HepG2 (cell line): Measurements from ENCODE around the gene PTPRB. TPM values are rescaled to one million over a fixed set of nuclear protein-coding genes. Genes with fewer than 3 reads are reported as not detected.

Source experiments
- ATAC-seq: fragments of 200-7000 bp; cut with Tn5 transposase; 3 replicates; pipeline ENCODE4 v1.9.1; 2020; ENCODE audit warnings: mild to moderate bottlenecking, moderate library complexity
- BruUV-seq: library from RNA; stranded (reverse); fragments of 400-500 nt; replicated peaks from 2 replicates; lab custom pipeline; 2021; lab: Mats Ljungman, UMichigan
- CTCF ChIA-PET: fragments of 300-600 bp; formaldehyde crosslinking; extraction: SDS; loops from one replicate; lab custom pipeline; 2021; ENCODE audit warnings: low total read pairs, inconsistent platforms, low intra/inter-chr PET ratio; lab: Yijun Ruan, JAX
- POLR2A ChIA-PET: fragments of 350-600 bp; sonication (Branson Sonifier 250); formaldehyde crosslinking; loops from one replicate; lab custom pipeline; 2020; ENCODE audit warnings: antibody characterized with exemption, inconsistent platforms; lab: Yijun Ruan, JAX
- DNase-seq: peaks from one replicate; pipeline ENCODE4 v3.0.0-alpha.2; 2015; ENCODE audit warnings: low spot score
- FAIRE-seq: peaks from 3 replicates; lab custom pipeline; 2011; peaks lifted over from hg19 to GRCh38; lab: Jason Lieb, UNC
- H2AFZ ChIP-seq: one replicate; pipeline ENCODE4 v1.6.1; 2011; ENCODE audit warnings: low read length, inconsistent platforms
- H3K27ac ChIP-seq: fragments of 300-600 bp; 3 replicates; pipeline ENCODE4 v1.8.0; 2011; ENCODE audit warnings: mixed run types, mild to moderate bottlenecking, mixed read lengths, low read length, inconsistent platforms; ENCODE audit not compliant: insufficient read depth; ENCODE audit errors: extremely low read length
- H3K27me3 ChIP-seq, 2 experiments: fragments of 200-600 bp in 1 of 2; 2 replicates in 1 of 2; 3 replicates in 1 of 2; pipeline versions ENCODE4 v1.6.0 to v1.8.0; 2011; ENCODE audit warnings: low read length in 2 of 2, mild to moderate bottlenecking in 2 of 2, moderate library complexity in 2 of 2, inconsistent platforms in 1 of 2; ENCODE audit not compliant: insufficient read depth in 2 of 2, control insufficient read depth in 1 of 2
- H3K36me3 ChIP-seq, 2 experiments: fragments of 200-600 bp in 1 of 2; replicated peaks in 1 of 2; 2 replicates in 1 of 2; 3 replicates in 1 of 2; pipeline versions ENCODE4 v1.5.1 to v1.8.0; 2011; ENCODE audit warnings: low read length in 2 of 2, inconsistent platforms in 1 of 2; ENCODE audit not compliant: insufficient read depth in 2 of 2, control insufficient read depth in 1 of 2
- H3K4me1 ChIP-seq: 2 replicates; pipeline ENCODE4 v1.5.1; 2012; ENCODE audit warnings: low read length, inconsistent platforms; ENCODE audit not compliant: insufficient read depth
- H3K4me2 ChIP-seq: 2 replicates; pipeline ENCODE4 v1.6.0; 2011; ENCODE audit warnings: low read depth, low read length, inconsistent platforms
- H3K4me3 ChIP-seq, 3 experiments: fragments of 200-600 bp in 1 of 3; sonication (generic), shearing (Covaris generic) in 1 of 3; replicated peaks in 1 of 3; 2 replicates each; pipeline ENCODE4 v1.5.1; 2011 to 2016; ENCODE audit warnings: low read length in 3 of 3, inconsistent platforms in 2 of 3, low read depth in 2 of 3, mild to moderate bottlenecking in 2 of 3, control low read depth in 1 of 3, mixed read lengths in 1 of 3; ENCODE audit not compliant: insufficient read depth in 1 of 3
- H3K79me2 ChIP-seq: one replicate; pipeline ENCODE4 v1.6.1; 2011; ENCODE audit warnings: low read length, inconsistent platforms; ENCODE audit not compliant: insufficient read depth
- H3K9ac ChIP-seq: 2 replicates; pipeline ENCODE4 v1.6.0; 2011; ENCODE audit warnings: mild to moderate bottlenecking, low read depth, low read length, inconsistent platforms; ENCODE audit not compliant: insufficient read depth
- H3K9me3 ChIP-seq: 2 replicates; pipeline ENCODE4 v1.5.1; 2012; ENCODE audit warnings: mild to moderate bottlenecking, low read length
- H4K20me1 ChIP-seq: 2 replicates; pipeline ENCODE4 v1.6.0; 2011; ENCODE audit warnings: inconsistent platforms, mild to moderate bottlenecking, low read length, moderate library complexity; ENCODE audit not compliant: insufficient read depth
- ARHGAP35 ChIP-seq: sonication (generic); formaldehyde crosslinking; IDR thresholded peaks from 2 replicates; pipeline ENCODE4 v1.9.0; 2022; ENCODE audit warnings: mild to moderate bottlenecking, inconsistent platforms, moderate library complexity, missing genetic modification reagents, borderline replicate concordance
- RELA ChIP-seq: sonication (generic); formaldehyde crosslinking; IDR thresholded peaks from 2 replicates; pipeline ENCODE4 v1.4.0; 2020; ENCODE audit warnings: missing genetic modification reagents
- TBP ChIP-seq: sonication (generic); formaldehyde crosslinking; IDR thresholded peaks from 2 replicates; pipeline ENCODE4 v1.5.0; 2020; ENCODE audit warnings: missing genetic modification reagents
- TEAD2 ChIP-seq: sonication (generic); formaldehyde crosslinking; IDR thresholded peaks from 2 replicates; pipeline ENCODE4 v1.9.0; 2021; ENCODE audit warnings: missing genetic modification reagents
- ZFAT ChIP-seq: sonication (generic); formaldehyde crosslinking; conservative IDR thresholded peaks from 2 replicates; pipeline ENCODE4 v1.8.1; 2023; ENCODE audit warnings: missing genetic modification reagents, inconsistent platforms
- ZNF20 ChIP-seq: sonication (generic); formaldehyde crosslinking; IDR thresholded peaks from 2 replicates; pipeline ENCODE4 v1.4.0; 2020; ENCODE audit warnings: mild to moderate bottlenecking, moderate library complexity, missing genetic modification reagents
- ZNF44 ChIP-seq: sonication (generic); formaldehyde crosslinking; IDR thresholded peaks from 2 replicates; pipeline ENCODE4 v1.5.1; 2020; ENCODE audit warnings: mild to moderate bottlenecking, missing genetic modification reagents
- ZNF446 ChIP-seq: sonication (generic); formaldehyde crosslinking; IDR thresholded peaks from 2 replicates; pipeline ENCODE4 v1.5.0; 2020; ENCODE audit warnings: mild to moderate bottlenecking, missing genetic modification reagents
- ZNF773 ChIP-seq: sonication (generic); formaldehyde crosslinking; IDR thresholded peaks from 2 replicates; pipeline ENCODE4 v1.4.0; 2020; ENCODE audit warnings: missing genetic modification reagents, borderline replicate concordance
- ZNF777 ChIP-seq: sonication (generic); formaldehyde crosslinking; IDR thresholded peaks from 2 replicates; pipeline ENCODE4 v1.4.0; 2020; ENCODE audit warnings: missing genetic modification reagents
- WGBS: methylation state at CpG from one replicate; pipeline ENCODE4 v1.1.6; 2017; ENCODE audit warnings: low lambda C conversion rate; 5-methylcytosine and 5-hydroxymethylcytosine counted together
- in situ Hi-C: cut with HindIII; loops from 2 replicates; pipeline ENCODE4 v1.10.0; 2017; ENCODE audit warnings: low pct_unique_long_range_greater_than_20kb; ENCODE audit not compliant: extremely low pct_ligation_motif_present
- intact Hi-C: fragments of 100-400 bp; cut with micrococcal nuclease; formaldehyde crosslinking; loops from one replicate; pipeline ENCODE4 v1.10.0; 2022; ENCODE audit not compliant: unreplicated experiment
- polyA plus RNA-seq, 8 experiments: library from polyadenylated mRNA; depleted of rRNA in 3 of 8; stranded (reverse) in 7 of 8; unstranded in 1 of 8; fragments of >200 nt; fragmentation: Illumina TruSeq in 4 of 8; extraction: Trizol in 4 of 8; gene quantifications; 2 replicates each; pipeline versions ENCODE4 v1.2.1 to v1.2.3, GENCODE V29; 2011 to 2016; ENCODE audit warnings: low read depth in 4 of 8, missing spikeins in 1 of 8, mixed read lengths in 1 of 8; ENCODE audit not compliant: insufficient read depth in 1 of 8
- total RNA-seq, 5 experiments: library from RNA; depleted of rRNA; stranded (reverse); fragments of >200 nt; fragmentation: Illumina TruSeq; extraction: Trizol; gene quantifications; 2 replicates each; pipeline ENCODE4 v1.2.3, GENCODE V29; 2016; ENCODE audit warnings: low read depth in 1 of 5
- TF ChIP-seq, protein P1 (sequence below): sonication (generic); formaldehyde crosslinking; IDR thresholded peaks from 2 replicates; pipeline ENCODE4 v1.5.0; 2020; ENCODE audit warnings: mild to moderate bottlenecking, missing genetic modification reagents
- TF ChIP-seq, protein P2 (sequence below): sonication (generic); formaldehyde crosslinking; IDR thresholded peaks from 2 replicates; pipeline ENCODE4 v1.4.0; 2020; ENCODE audit warnings: missing genetic modification reagents
- TF ChIP-seq, protein P3 (sequence below): sonication (generic); formaldehyde crosslinking; IDR thresholded peaks from 2 replicates; pipeline ENCODE4 v1.8.0; 2022; ENCODE audit warnings: missing genetic modification reagents, mild to moderate bottlenecking, moderate library complexity, borderline replicate concordance

PTPRB gene
- total and polyA plus RNA-seq, 2 of the 13 experiments (the other 11 are each of a cell fraction or from before 2014, with no cell fraction given): 0.02 to 0.07 TPM

DNA sequence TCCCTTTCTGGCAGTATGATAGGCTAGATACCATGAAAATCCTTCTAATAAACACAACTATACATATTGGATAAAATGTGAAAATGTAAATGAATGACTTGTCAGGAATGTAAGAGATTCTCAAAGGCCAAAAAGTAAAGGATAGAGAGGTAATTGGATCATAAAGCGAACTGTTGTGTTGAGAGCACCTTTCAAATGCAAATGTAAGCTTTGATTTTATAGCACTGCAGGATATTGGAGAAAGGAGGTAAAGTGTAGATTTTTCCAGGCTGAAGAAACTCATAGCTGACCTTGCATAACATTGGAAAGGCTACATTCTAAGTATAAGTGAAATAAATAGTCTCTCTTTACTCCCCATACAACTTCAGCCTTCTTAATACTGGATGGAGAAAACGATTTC is 54.0 kb downstream of the PTPRB start (continued):
- TF ChIP-seq ZNF446 (CRISPR knock-in tag) (no peak), ARHGAP35 (CRISPR knock-in tag) (no peak), ZNF20 (CRISPR knock-in tag) (no peak), ZFAT (CRISPR knock-in tag) (no peak), ZNF773 (CRISPR knock-in tag) (no peak), ZNF44 (CRISPR knock-in tag) (no peak), TBP (CRISPR knock-in tag) (no peak)
- TF ChIP-seq, protein P1, sequence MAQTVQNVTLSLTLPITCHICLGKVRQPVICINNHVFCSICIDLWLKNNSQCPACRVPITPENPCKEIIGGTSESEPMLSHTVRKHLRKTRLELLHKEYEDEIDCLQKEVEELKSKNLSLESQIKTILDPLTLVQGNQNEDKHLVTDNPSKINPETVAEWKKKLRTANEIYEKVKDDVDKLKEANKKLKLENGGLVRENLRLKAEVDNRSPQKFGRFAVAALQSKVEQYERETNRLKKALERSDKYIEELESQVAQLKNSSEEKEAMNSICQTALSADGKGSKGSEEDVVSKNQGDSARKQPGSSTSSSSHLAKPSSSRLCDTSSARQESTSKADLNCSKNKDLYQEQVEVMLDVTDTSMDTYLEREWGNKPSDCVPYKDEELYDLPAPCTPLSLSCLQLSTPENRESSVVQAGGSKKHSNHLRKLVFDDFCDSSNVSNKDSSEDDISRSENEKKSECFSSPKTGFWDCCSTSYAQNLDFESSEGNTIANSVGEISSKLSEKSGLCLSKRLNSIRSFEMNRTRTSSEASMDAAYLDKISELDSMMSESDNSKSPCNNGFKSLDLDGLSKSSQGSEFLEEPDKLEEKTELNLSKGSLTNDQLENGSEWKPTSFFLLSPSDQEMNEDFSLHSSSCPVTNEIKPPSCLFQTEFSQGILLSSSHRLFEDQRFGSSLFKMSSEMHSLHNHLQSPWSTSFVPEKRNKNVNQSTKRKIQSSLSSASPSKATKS: no peak
- TF ChIP-seq, protein P2, sequence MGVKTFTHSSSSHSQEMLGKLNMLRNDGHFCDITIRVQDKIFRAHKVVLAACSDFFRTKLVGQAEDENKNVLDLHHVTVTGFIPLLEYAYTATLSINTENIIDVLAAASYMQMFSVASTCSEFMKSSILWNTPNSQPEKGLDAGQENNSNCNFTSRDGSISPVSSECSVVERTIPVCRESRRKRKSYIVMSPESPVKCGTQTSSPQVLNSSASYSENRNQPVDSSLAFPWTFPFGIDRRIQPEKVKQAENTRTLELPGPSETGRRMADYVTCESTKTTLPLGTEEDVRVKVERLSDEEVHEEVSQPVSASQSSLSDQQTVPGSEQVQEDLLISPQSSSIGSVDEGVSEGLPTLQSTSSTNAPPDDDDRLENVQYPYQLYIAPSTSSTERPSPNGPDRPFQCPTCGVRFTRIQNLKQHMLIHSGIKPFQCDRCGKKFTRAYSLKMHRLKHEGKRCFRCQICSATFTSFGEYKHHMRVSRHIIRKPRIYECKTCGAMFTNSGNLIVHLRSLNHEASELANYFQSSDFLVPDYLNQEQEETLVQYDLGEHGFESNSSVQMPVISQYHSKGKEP (CRISPR knock-in tag): no peak
- TF ChIP-seq, all 625 proteins: peak for 0

DNA sequence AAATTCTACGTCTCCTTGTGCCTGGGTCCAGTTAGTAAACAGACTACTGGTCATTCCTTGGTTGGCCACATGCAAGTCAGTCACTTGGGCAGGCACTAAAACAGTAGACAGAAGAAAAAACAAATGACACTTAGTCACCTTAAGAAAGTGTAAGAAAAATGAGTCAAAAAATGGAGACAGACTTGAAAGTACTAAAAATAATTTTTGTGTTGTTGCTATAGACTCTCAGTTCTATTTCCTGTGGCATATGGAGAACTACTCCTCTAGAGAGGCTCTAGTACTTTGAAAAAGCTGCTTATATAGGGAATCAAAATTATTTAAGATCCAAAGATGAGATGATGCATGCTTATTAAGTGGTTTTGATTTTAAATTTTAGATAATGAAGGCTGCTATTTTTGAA is 56.0 kb downstream of the PTPRB start:
- POLR2A ChIA-PET: no interaction called here
- in situ Hi-C loops (no loop called here), intact Hi-C loops (loop anchor here (10.0 kb wide), 1 partner anchor 434 kb away; no protein-coding TSS in a partner anchor)
- DNase-seq (no peak), ATAC-seq (no peak), FAIRE-seq (no peak)
- Histone ChIP-seq H3K9ac (no peak overlapping the region), H4K20me1 (no peaks in the 10 kb centered on the region; the same call in 1 of the 2 replicates), H3K36me3 (no peaks in the 10 kb centered on the region), H3K9me3 (no peaks in the 10 kb centered on the region), H3K4me2 (no peak overlapping the region), H3K27ac (no peak overlapping the region), H3K27me3 (no peaks in the 10 kb centered on the region), H3K79me2 (no peaks in the 10 kb centered on the region), H2AFZ (no peak overlapping the region), H3K4me1 (no peaks in the 10 kb centered on the region), H3K4me3 (no peak overlapping the region)
- no TSS peak for BruUV-seq
- WGBS: 19% methylated on average over 1 of the region's 1 CpG
- CTCF ChIA-PET: no interaction called here
- TF ChIP-seq, protein P3, sequence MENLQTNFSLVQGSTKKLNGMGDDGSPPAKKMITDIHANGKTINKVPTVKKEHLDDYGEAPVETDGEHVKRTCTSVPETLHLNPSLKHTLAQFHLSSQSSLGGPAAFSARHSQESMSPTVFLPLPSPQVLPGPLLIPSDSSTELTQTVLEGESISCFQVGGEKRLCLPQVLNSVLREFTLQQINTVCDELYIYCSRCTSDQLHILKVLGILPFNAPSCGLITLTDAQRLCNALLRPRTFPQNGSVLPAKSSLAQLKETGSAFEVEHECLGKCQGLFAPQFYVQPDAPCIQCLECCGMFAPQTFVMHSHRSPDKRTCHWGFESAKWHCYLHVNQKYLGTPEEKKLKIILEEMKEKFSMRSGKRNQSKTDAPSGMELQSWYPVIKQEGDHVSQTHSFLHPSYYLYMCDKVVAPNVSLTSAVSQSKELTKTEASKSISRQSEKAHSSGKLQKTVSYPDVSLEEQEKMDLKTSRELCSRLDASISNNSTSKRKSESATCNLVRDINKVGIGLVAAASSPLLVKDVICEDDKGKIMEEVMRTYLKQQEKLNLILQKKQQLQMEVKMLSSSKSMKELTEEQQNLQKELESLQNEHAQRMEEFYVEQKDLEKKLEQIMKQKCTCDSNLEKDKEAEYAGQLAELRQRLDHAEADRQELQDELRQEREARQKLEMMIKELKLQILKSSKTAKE (CRISPR knock-in tag): no peak
- TF ChIP-seq RELA (CRISPR knock-in tag) (no peak), ZNF777 (no peak), TEAD2 (CRISPR knock-in tag) (no peak)
